Stomach (tissue), 9 donors: Measurements from ENCODE around the gene PIR. TPM values are rescaled to one million over a fixed set of nuclear protein-coding genes. Genes with fewer than 3 reads are reported as not detected.
A peak's percentile ranks its signal among the peaks of the same experiment; 100 is the strongest.

Experiments
- DNase-seq, 2 donors: peaks; one replicate each; pipeline versions ENCODE4 v3.0.0 to v3.0.0-alpha.2; 2013 to 2019
- H3K27ac ChIP-seq, 5 donors: fragments of 200-600 bp in 4 of 5; sonication (generic) in 4 of 5; one replicate each; pipeline ENCODE4 v1.5.1; 2013 to 2019; ENCODE audit warnings: mild to moderate bottlenecking in 1 of 5, moderate library complexity in 1 of 5
- H3K27me3 ChIP-seq, 3 donors: fragments of 200-600 bp; sonication (generic); one replicate each; pipeline ENCODE4 v1.5.1; 2017 to 2019; ENCODE audit warnings: mixed run types in 1 of 3
- H3K36me3 ChIP-seq, 4 donors: fragments of 200-600 bp; sonication (generic); 1 replicate in 3 of 4; 2 replicates in 1 of 4; pipeline ENCODE4 v1.5.1; 2016 to 2019
- H3K4me1 ChIP-seq, 4 donors: fragments of 200-600 bp; sonication (generic); one replicate each; pipeline ENCODE4 v1.5.1; 2016 to 2019
- H3K4me3 ChIP-seq, 4 donors: fragments of 200-600 bp; sonication (generic) in 3 of 4; one replicate each; pipeline ENCODE4 v1.5.1; 2016 to 2019; ENCODE audit warnings: mild to moderate bottlenecking in 1 of 4
- H3K9me3 ChIP-seq, 4 donors: fragments of 200-600 bp; sonication (generic); one replicate each; pipeline ENCODE4 v1.5.1; 2016 to 2019
- CTCF ChIP-seq, 7 experiments: fragments of 450-650 bp in 4 of 7; fragments of 200-600 bp in 3 of 7; sonication (generic) in 3 of 7; IDR thresholded peaks; one replicate each; pipeline ENCODE4 v1.5.1; 2016 to 2019; ENCODE audit warnings: antibody characterized with exemption in 7 of 7, control low read depth in 2 of 7, mild to moderate bottlenecking in 1 of 7
- EP300 ChIP-seq: sonication (generic); formaldehyde crosslinking; IDR thresholded peaks from one replicate; pipeline ENCODE4 v1.6.1; 2017; ENCODE audit warnings: antibody characterized with exemption
- POLR2A ChIP-seq, 4 donors: fragments of 450-650 bp; IDR thresholded peaks; one replicate each; pipeline ENCODE4 v1.6.1; 2016; ENCODE audit warnings: antibody characterized with exemption in 4 of 4, control low read depth in 2 of 4, mild to moderate bottlenecking in 1 of 4, moderate library complexity in 1 of 4
- POLR2AphosphoS5 ChIP-seq, 3 donors: sonication (generic); formaldehyde crosslinking; IDR thresholded peaks; one replicate each; pipeline ENCODE4 v1.6.1; 2016; ENCODE audit warnings: antibody characterized with exemption in 3 of 3
- WGBS, 5 donors: extraction: QIAGEN DNeasy Blood & Tissue Kit in 3 of 5; methylation state at CpG; one replicate each; pipeline versions ENCODE4 v1.1.5 to v1.1.7; 2013 to 2018; 5-methylcytosine and 5-hydroxymethylcytosine counted together
- intact Hi-C: fragments of 100-400 bp; cut with DNase I; formaldehyde crosslinking; loops from one replicate; pipeline ENCODE4 v1.15.1; 2023; ENCODE audit warnings: low total_unique reads
- polyA plus RNA-seq, 3 donors: library from polyadenylated mRNA; stranded (reverse); fragments of 200-250 nt; gene quantifications; one replicate each; pipeline ENCODE4 v1.2.3, GENCODE V29; 2013
- total RNA-seq, 5 donors: library from RNA; depleted of rRNA; stranded (reverse); fragments of >200 nt; gene quantifications; one replicate each; pipeline versions ENCODE4 v1.1.0 to v1.2.3, GENCODE V29; 2014 to 2016
- donor health status: healthy with polysubstance abuse.
- donor health status: Bipolar disorder and iron deficiency.
- donor health status: healthy.

Gene PIR
- total and polyA plus RNA-seq, 8 donors, result 5.2 to 47.5 (median 12.7) TPM

- no peaks in the 10 kb centered on the region for H3K9me3 ChIP-seq
- H3K4me1 ChIP-seq, result no peaks in the 10 kb centered on the region
- peaks cover 0 to 6% (median 0%) of the 10 kb centered on the region in 3 donors for H3K27me3 ChIP-seq
- 58 to 71% (median 60%) methylated on average over 5 of the region's 5 CpGs for WGBS, 5 donors
- TF ChIP-seq EP300 (no peak), POLR2A (IDR thresholded peaks at IDR 0.05) (no peak), POLR2AphosphoS5 (IDR thresholded peaks at IDR 0.05) (no peak), CTCF (IDR thresholded peaks at IDR 0.05) (no peak)
- H3K27ac ChIP-seq, result peak overlapping the region in 1 of 5 donors; percentile 26
- DNase-seq, result peak in 1 of 2 donors; percentile 13
- H3K36me3 ChIP-seq, result peaks cover 0 to 3% (median 0%) of the 10 kb centered on the region in 4 donors
- H3K4me3 ChIP-seq, result no peak overlapping the region
- intact Hi-C loops, result no loop called here
These were observed 150.1 kb downstream of the PIR start for GRCh38 chrX:15343075-15343476.

GRCh38 chrX:15340867-15341266, 152.3 kb downstream of the PIR start:
- WGBS, 5 donors, result 78 to 96% (median 91%) methylated on average over 2 of the region's 2 CpGs
- no peak for TF ChIP-seq POLR2A (IDR thresholded peaks at IDR 0.05)
- no peak for TF ChIP-seq CTCF (IDR thresholded peaks at IDR 0.05)
- TF ChIP-seq EP300, result no peak
- no peak for TF ChIP-seq POLR2AphosphoS5 (IDR thresholded peaks at IDR 0.05)
- intact Hi-C loops, result no loop called here
- peaks cover 0 to 5% (median 2%) of the 10 kb centered on the region in 4 donors for H3K4me1 ChIP-seq
- no peaks in the 10 kb centered on the region for H3K9me3 ChIP-seq
- H3K27me3 ChIP-seq, result peaks cover 0 to 6% (median 0%) of the 10 kb centered on the region in 3 donors
- no peak overlapping the region for H3K27ac ChIP-seq
- no peak for DNase-seq
- no peak overlapping the region for H3K4me3 ChIP-seq
- no peaks in the 10 kb centered on the region for H3K36me3 ChIP-seq

GRCh38 chrX:15336023-15336413, 157.1 kb downstream of the PIR start:
- intact Hi-C loops, result no loop called here
- H3K27ac ChIP-seq, result peak overlapping the region; percentile 46 to 95 (median 91)
- TF ChIP-seq POLR2A (IDR thresholded peaks at IDR 0.05) (no peak), POLR2AphosphoS5 (IDR thresholded peaks at IDR 0.05) (peak in 1 of 3 donors; percentile 13)
- no peaks in the 10 kb centered on the region for H3K27me3 ChIP-seq
- peak in 1 of 2 donors; percentile 86 for DNase-seq
- peaks cover 5 to 8% (median 8%) of the 10 kb centered on the region in 4 donors for H3K36me3 ChIP-seq
- H3K4me3 ChIP-seq, result peak overlapping the region; percentile 25 to 59 (median 45)
- WGBS, 5 donors, result 0 to 37% (median 3%) methylated on average over 9 to 10 of the region's 10 CpGs
- H3K9me3 ChIP-seq, result no peaks in the 10 kb centered on the region
- peaks cover 0 to 19% (median 6%) of the 10 kb centered on the region in 4 donors for H3K4me1 ChIP-seq

GRCh38 chrX:15335135-15336022, 157.8 kb downstream of the PIR start, which contains the start of gene PIGA:
TSS of gene PIGA (minus strand) at chrX:15335523. CDS start at chrX:15331930, 3,593 bp downstream.
- 0 to 39% (median 0%) methylated on average over 14 to 72 of the region's 72 CpGs for WGBS, 5 donors
- Histone ChIP-seq H3K27me3 (no peaks in the 10 kb centered on the region), H3K4me1 (peaks cover 0 to 19% (median 6%) of the 10 kb centered on the region in 4 donors), H3K9me3 (no peaks in the 10 kb centered on the region), H3K4me3 (peak within 1 kb of the TSS; percentile 54 to 70 (median 61)), H3K36me3 (peaks cover 5 to 14% (median 13%) of the 10 kb centered on the region in 4 donors), H3K27ac (peak within 1 kb of the TSS; percentile 90 to 95 (median 91))
- DNase-seq, result peak; percentile 94 to 98
- intact Hi-C loops, result no loop called here
- TF ChIP-seq EP300 (no peak), POLR2A (IDR thresholded peaks at IDR 0.05) (peak in 2 of 4 donors; percentile 85 to 95), POLR2AphosphoS5 (IDR thresholded peaks at IDR 0.05) (peak; percentile 77 to 98 (median 97))

Other genes with a start within 250 kb of the PIR start
- gene ASB9, start 223.2 kb downstream of the PIR start, total RNA-seq, result 100 to 1,000 TPM in 1 of 5 donors, 10 to 100 TPM in 1, 1 to 10 TPM in 3; 4.1 to 201 (median 9.0) TPM
- gene ASB9, start 223.2 kb downstream of the PIR start, polyA plus RNA-seq, result 1 to 10 TPM; 1.6 to 3.7 (median 3.4) TPM
- gene ASB11, start 177.7 kb downstream of the PIR start, total RNA-seq, result 1 to 10 TPM in 3 of 5 donors, not detected in 2; 2.9 to 9.8 (median 2.9) TPM
- gene ASB11, start 177.7 kb downstream of the PIR start, polyA plus RNA-seq, result 1 to 10 TPM in 2 of 3 donors, under 1 TPM in 1; 0.15 to 1.9 (median 1.7) TPM
- gene PIGA, start 157.8 kb downstream of the PIR start, total RNA-seq, result 10 to 100 TPM in 3 of 5 donors, 1 to 10 TPM in 1, under 1 TPM in 1; 0.58 to 59.7 (median 17.8) TPM
- 1 to 10 TPM; 6.1 to 8.6 (median 6.4) TPM for gene PIGA, start 157.8 kb downstream of the PIR start, polyA plus RNA-seq
- 1 to 10 TPM in 1 of 5 donors, not detected in 4; 4.2 TPM for gene VEGFD, start 108.9 kb downstream of the PIR start, total RNA-seq
- 1 to 10 TPM in 2 of 3 donors, under 1 TPM in 1; 0.25 to 3.4 (median 1.1) TPM for gene VEGFD, start 108.9 kb downstream of the PIR start, polyA plus RNA-seq
- gene BMX, start 7.5 kb upstream of the PIR start, total RNA-seq, result 1 to 10 TPM in 1 of 5 donors, under 1 TPM in 1, not detected in 3; 0.43 to 3.3 TPM
- gene BMX, start 7.5 kb upstream of the PIR start, polyA plus RNA-seq, result under 1 TPM; 0.53 to 0.61 (median 0.56) TPM
- gene ACE2, start 107.6 kb upstream of the PIR start, total RNA-seq, result 1 to 10 TPM in 3 of 5 donors, not detected in 2; 1.0 to 8.1 (median 1.2) TPM
- gene ACE2, start 107.6 kb upstream of the PIR start, polyA plus RNA-seq, result 1 to 10 TPM in 1 of 3 donors, under 1 TPM in 2; 0.25 to 1.1 (median 0.70) TPM
- 1 to 10 TPM in 2 of 5 donors, not detected in 3; 2.4 to 8.5 TPM for gene CLTRN, start 171.5 kb upstream of the PIR start, total RNA-seq
- 1 to 10 TPM; 2.4 to 5.4 (median 3.5) TPM for gene CLTRN, start 171.5 kb upstream of the PIR start, polyA plus RNA-seq
- 100 to 1,000 TPM in 1 of 5 donors, 10 to 100 TPM in 3, not detected in 1; 17.6 to 102 (median 26.5) TPM for gene CA5B, start 244.9 kb upstream of the PIR start, total RNA-seq
- 1 to 10 TPM; 1.2 to 1.7 (median 1.3) TPM for gene CA5B, start 244.9 kb upstream of the PIR start, polyA plus RNA-seq